Effector CD4-positive, alpha-beta T cell (primary cell): Measurements from ENCODE around the gene EIF4E3.

ENCODE experiments used
- DNase-seq: peaks from one replicate; pipeline ENCODE4 v3.0.0-alpha.2; 2020

EIF4E3 gene

DNA sequence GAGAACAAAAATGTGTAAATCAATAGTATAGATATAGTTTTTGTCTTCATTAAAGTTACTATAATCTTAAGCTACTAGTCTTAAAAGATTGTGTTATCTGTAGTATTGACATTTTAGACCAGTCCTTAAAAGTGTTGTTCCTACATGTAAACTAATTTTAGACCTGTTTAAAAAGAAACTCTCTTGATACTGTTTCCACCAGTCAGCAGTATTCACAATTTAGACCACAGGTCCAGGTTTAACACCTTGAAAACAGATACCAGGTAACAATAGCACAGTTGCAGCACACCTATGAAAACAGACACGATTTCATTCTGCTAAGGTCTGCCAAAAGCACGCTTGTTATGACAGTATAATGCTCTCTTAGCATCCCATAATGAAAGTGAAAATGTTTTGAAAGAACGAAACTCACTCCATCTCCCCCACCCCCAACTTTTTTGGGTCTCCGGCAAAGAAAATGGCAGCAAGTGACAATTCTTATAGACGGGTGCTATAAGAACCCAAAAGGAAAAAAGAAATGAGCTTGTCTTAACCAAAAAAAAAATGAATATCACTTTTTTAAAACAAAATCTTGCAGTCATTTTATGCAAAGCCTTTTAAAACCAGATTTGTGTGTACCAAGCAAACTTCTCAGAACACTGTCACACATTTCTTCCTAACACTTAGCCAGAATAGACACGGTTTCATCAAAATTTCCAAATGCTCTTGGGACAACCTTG, 1.6 kb downstream of the EIF4E3 start:
- no peak for DNase-seq

DNA sequence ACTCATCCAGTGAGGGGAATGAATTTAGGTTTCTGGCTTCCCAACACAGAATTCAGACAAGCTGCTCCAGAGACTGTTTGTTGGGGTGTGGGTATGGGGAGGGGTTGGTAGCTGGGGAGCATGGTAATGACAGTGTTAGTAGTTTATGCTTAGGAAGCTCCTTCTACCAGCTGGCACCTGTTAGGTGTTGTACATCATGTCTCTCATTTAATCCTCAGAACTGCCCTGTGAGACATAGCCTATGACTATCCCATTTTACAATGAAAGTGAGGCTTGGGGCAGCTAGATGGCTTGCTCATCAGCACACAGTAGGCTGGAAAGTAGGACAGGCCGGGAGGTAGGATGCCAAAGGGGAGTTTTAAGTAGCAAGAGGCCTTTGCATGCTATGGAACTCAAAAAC, 2.5 kb downstream of the EIF4E3 start:
- DNase-seq: no peak

DNA sequence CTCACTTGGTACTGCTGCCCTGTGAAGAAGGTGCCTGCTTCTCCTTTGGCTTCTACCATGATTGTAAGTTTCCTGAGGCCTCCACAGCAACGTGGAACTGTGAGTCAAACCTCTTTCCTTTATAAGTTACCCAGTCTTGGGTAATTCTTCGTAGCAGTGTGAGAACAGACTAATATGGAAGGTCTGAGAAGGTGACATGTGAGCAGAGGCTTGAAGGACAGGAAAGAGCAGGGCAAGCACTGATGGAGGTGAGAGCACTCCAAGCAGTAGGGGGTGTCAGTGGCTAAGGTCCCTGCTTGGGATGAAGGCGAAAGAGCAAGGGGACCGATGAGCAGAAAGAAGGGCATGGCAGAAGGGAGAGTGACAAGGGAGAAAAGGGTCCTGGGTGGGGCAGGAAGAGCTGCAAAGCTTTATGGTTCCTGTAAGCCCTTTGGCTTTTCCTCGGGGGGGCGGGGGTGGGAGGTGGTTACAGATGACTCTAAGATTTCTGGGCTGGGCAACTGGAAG, 3.5 kb downstream of the EIF4E3 start:
- DNase-seq: no peak

DNA sequence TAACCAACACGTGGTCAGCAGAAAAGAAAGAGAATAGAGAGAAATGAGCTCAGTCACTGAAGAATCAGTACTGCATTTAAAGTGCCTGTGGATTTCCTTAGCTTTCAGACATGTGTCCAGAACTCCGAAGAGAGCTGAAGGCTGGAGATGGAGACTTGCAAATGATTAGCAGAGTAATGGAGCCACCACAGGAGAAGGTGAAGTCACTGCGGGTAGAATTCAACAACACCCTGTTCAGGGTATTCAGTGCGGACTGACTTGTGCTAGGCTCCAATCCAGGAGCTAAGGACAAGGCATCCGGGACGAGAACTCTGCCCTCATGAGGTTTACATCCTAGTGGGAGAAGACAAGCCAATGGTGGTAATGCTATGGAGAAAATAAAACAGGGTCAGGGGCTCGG, 4.2 kb downstream of the EIF4E3 start:
- DNase-seq: no peak

DNA sequence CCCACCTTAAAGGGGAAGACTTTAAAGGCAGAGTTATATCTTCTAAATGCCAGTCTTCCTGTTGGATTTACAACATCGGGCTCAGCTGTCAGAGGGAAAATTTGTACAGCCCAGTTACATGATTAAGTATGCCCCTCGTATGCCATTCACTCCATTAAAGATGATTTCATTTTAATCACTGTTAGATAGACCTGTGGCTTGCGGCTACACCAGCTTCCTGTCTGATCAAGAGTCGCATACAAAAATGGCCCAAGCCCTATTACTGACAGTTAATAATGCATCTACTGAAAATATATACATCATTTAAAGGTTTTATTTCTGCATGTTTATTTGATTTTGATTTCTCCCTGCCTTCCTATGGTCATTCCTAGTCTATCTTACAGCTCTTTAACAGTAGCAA, 7.1 kb downstream of the EIF4E3 start:
- DNase-seq: no peak

DNA sequence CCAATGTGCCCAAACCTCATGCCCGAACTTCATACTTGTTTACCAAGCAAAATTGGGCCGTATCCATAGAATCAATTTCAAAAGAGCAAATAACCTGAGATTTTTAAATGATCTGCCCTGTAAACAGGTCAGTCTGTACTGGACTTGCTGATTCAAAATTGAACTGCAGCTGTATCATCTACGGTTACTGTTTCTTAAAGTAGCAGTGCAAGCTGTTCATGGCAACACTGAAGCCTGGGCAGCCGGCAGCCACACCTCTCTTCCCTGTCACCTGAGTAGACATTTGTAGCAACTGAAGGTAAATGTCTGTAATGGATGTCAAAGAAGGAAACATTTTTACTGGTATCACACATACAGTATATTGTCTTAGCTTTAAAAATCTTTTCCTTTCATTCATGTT, 10.6 kb downstream of the EIF4E3 start:
- no peak for DNase-seq

DNA sequence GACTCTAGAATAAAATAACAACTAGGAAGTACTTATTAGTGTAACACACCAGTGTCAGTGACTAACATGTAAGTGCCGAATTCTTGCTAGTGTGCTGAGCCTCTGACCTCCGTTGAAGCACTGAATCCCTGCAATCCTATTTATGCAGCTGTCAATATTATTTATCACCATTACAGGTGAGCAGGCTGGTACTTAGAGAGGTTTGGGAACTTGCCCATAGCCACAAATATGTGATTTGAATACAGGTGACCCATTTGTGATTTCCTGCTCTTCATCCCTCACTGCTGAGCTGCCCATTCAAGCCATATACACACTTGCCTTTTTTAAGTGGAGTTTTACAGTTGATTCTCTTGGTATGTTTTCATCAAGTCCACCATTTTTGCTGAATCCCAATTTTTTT, 12.2 kb downstream of the EIF4E3 start:
- no peak for DNase-seq

DNA sequence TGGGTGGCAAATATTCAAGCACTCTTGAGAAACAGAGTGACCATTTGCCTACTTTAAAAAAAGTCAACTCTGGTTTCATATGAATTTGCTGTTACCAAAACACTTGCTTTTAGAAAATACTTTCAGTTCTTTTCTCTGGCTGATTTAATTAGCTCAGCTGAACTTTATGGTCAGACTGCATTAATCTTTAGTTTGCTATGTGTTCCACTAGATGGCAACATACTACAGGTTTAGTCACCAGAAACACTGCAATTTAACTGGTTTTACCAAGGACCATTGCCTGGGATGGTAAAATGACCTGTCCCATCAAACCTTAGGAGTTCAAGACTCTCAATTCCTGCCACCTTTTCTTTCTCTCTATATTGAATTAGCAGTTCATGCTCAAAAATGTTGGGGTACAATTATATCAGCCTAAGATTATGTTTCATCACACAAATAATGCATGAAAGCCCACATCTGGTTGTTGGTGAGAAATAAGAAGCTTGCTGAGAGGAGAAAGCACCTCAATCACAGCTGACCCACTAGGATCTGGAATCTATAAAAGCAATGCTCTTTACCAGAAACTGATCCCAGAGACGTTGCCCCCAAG, 14.2 kb downstream of the EIF4E3 start:
- DNase-seq: no peak

DNA sequence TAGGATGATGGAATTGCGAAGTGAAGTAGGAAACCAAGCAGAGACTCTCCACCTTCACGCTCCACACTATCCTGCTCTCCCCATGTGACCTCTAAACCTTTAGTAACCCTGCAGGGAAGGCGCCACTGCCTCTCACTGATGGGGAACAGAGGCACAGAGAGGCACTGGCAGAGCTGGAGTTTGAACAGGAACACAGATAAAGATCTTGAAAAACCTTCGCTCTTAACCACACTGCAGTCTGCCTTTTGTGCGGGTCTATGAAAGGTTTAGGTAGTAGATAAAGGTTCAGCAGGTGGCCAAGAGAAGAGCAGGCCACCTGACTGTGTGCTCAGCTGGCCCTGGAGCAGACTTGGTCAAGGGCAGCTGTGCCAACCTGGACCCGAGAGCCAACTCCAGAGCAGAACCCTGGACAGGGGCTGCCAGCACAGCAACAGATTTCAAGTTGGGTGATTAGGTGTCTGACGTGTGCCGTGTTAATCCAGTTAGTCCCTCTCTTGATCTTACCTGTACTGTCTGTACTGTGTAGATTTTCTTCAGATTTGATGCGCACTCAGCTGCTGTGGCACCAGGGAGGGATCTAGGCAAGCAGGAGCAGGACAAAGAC, 15.2 kb downstream of the EIF4E3 start:
- no peak for DNase-seq

DNA sequence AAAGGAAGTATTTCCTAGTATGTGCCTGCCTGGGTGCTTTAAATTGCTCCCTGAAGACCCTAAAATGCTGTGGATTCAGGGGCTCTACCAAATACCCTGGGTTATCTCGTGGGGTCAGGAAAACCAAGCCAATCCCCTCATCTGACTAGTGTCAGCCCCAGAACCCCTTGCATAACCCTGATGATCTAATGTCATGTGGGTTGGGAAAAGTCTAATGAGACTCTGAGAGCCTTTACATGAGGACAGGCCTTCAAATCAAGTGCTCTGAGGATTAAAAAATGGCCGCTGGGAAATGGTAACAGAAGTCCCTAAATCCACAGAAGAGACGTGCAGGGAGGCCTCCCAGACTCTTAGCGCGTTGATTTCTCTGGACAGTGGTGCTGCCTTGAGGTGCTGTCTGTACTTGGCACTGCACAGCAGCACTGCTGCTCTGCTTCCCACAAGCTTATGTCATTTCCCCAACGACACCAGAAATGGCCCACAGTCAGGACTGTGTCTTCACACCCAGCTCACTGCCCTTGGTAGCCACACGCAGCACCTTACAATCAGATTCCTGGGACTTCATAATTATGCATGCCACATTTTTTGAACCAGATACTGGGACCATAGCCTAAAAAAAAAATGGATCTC, 16.6 kb downstream of the EIF4E3 start:
- DNase-seq: no peak

DNA sequence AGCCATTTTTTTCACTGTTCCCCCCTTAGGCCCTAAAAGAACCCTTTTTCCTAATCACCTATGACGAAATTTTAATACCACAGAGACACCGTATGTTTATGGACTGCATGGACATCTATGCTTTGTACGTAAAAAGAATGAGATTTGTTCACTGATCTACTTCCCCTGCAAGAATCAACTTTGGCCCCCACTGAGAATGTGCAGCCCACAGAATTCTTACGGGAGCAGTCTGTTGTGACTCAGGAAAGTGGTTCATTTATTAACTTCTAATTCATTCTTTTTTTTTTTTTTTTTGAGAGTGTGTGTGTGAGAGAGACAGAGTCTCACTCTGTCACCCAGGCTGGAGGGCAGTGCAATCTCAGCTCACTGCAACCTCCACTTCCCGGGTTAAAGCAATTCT, 17.6 kb downstream of the EIF4E3 start:
- DNase-seq: no peak

DNA sequence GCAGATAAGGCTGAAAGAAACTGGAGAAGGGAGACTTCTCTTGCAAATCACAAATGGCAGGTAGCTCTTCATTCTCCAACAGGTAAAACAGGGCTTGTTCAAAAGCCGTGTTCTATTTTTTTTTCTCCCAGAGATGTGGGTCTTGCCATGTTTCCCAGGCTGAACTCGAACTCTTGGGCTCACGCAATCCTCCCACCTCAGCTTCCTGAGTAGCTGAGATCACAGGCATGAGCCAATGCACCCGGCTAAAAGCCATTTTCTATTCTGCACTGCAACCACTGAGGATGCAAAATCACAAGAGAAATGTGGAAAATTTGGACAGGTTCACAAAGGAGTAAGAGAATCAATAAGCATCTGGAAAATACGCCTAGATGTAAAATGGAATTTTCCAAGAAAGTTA, 19.5 kb downstream of the EIF4E3 start:
- DNase-seq: no peak

DNA sequence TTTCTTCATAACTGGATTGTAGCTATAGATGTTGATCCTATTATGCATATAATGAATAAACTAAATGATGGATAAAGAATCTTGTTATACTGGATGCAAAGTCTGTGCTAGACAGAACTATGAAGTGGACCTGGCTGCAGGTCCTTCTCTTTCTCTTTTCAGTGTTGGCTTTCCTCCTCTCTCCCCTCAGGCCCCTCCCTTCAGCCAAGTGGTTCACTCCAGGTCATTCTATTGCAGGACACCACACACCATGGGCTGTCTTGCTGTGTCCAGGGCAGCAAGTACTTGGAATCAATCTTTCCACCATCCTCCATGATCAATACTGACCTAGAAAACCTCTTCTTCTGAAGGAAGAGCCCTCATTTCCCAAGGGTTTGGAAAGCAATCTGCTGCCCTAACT, 20.3 kb downstream of the EIF4E3 start:
- DNase-seq: no peak

DNA sequence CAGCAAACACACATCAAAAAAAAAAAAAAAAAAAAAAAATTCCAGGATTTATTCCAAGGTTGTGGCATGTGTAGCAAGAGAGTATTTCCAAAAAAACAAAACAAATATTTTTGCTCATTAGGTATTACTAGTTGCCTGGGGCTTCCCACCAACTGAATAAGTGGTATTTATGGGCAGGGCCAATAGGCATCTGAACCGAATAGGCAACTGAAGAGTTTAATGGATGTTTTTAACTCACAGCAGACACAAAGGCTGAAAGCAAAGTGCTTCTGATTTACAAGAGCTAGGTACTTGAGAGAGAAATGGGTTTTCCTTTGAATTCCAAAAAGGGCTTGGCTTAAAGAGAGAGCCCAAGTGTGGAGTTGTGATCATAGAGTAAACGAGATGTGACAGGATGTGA, 21.4 kb downstream of the EIF4E3 start:
- no peak for DNase-seq

DNA sequence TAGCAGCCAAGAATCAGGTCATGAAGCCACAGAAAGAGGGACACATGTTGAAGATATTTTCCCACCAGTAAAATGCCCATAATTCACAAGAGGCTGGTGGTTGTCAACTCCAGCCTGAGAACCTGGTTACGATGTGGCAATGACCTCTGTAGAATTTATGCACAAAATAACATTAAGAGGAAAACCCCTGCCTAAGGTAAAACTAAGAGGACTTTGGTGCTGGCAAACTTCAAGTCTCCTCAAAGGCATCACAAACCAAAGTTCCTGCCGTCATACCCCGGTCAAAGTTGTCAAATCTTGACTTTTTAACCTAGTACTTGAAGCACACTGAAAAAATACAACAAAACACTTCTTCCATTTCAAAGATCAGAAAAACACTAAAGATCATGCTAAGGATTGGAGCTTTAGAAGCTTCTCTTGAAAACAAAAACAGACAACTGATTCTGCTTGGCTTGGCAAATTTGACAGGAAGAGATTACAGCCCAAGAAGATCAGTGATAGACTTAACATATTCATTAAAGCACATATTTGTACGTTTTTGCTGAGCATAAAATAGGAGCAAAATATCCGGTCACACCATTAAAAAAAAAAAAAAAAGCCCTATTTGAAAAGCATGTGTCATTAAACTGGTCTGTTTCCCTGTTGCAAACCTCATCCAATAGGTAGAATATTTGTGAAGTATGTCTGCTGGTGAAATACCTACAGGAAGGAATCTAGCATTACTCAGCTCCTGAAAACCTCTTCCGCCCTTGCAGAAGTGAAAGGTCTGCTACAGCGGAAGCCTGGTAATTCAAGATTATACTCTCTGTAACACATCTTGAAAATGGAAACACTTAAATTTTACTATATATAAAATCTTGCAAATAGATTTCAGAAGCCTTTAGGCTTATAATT, 22.8 kb downstream of the EIF4E3 start:
- DNase-seq: peak; percentile 20

DNA sequence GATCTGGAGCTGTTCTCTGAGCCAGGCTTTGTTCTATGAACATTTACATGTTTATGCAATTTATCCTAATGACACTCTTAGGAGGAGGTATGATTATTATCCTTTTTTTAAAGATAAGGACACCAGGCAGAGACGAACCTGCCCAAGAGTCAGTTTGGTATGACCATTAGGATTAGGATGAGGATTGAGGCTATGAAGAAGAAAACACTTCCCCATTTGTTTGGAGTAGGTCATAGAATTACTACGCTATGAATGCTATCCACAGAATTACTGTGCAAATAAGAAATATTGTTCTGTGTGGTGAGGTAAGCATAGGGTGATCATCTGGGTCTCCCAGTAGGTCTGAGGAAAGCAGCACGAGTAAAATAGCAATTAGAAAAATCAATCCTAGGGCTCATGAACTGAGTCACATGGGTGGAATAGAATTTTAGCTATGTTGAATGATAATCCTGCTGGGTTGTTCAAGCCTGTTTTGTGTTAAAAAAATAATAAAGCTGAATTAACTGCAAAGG, 23.9 kb downstream of the EIF4E3 start:
- DNase-seq: no peak

DNA sequence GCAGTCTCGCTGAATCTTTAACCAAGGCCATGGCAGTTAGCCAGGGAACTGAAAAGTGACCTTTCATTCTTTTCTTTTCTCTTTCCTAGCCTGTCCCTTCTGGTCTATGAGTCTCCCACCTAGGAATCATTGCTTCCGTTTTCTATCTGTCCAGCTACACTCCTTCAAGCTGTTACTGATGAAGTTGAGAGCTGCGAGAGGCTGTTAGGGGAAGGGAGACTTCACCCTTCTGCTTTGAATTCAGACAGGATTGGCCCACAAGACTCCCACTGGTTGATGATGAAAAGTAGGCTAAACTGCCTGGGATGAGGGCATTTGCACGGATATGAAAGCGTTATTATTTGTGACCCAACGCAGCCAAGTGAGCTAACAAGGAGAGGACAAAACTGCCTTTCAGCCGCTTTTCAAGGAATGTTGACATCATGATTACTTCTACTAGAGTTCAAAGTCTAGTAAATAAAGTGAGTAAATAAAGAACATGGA, 30.2 kb downstream of the EIF4E3 start:
- DNase-seq: no peak

DNA sequence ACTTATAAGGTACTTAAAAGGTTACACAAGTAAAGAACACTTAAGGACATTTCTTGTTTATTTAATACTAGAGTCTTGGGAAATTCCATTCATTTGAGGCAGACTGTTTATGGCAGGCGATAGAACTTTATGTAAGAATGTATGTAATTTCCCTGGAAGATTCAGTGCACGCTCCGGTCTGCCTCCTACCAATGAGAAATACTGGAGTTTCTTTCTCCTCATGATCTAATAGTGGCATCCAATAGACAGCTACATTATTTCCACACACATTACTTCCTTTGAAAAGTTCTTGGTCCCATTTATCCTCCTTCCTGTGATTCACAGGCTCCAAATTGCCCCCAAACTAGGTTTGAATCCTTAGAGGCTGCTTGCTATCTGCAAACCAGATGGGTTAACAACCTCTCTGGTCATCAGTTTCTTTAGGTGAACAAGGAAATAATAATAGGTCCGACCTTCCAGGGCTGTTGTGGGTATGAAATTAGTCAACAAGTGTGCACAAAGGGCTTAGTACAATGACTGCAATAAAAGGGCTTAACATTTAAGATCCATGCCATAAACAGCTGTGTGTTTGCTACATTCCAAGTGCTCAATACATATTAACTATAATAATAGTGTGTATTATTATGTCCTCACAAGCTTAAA, 30.7 kb downstream of the EIF4E3 start:
- DNase-seq: no peak

DNA sequence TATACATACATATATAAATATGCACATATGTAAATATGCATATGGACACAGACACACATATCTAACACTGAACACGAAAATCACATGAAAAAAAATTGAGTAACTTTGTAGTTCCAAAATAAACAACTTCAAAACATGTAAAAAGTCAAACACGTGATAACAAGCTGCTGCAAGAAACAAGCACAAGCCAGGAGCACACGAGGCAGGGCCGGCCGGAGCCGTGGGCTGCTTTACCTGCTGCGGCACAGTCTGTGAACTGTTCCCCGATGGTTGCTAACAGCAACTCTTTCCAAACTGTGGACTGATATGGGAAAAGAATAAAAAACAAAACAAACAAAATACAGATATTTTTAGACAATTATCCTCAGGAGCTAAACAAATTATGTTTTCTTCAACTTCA, 31.6 kb downstream of the EIF4E3 start:
- DNase-seq: no peak

DNA sequence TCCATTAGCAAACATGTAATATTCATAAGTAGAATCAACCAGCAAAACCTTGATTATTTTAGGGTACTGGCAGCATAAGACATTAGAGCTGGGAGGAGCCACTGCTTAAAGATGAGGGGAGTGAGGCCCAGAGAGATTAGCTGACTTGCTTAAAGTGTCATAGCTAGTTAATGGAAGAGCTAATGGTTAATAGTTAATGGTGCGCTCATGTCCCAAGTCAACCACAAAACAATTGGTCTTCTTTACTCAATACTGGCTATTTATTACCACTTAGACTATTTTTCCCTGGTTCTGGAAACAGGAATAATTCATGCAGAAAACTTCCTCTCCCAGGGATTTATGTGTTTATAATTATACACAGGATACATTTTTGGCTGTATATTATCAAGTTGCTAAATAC, 33.1 kb downstream of the EIF4E3 start:
- DNase-seq: no peak

DNA sequence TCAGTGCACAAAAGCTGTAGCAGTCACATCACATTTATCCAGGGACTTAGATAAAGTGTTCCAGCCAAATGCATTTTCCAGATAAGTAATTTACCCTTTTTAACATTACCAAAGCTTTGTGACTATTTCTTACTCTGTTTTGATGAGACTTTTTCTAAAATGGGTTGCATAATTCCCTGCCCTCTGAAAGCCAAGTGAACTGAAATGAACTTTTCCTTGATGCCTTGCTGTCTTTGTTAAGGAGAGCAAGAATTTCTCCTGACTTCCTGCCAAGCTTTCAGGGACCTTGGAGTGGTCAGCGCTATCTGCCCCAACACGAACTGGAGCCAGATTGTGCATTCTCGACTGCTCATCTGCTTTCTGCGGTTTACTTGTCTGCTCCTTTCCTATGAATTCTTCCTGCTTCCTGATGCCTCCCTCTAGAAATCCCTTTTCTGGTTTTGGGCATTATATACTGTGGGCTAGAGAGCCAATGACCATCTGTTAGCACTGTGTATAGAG, 34.8 kb downstream of the EIF4E3 start:
- DNase-seq: no peak

DNA sequence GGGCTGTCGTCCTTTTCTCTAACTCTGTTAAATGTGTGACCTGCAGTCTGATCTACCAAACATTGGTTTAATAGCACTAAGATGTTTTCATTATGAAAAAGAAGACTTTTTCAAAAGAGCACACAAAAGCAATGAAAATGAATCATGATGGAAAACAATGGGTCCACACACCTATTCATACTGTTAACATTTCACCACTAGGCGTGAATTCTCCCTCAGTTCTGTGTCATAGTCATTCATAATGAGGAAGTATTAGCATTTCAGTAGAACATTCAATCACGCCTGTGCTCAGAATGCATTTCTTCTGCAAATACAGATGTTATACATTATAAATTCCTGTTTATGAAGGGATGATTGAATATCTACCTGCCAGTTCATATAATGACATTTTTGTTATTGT, 35.9 kb downstream of the EIF4E3 start:
- no peak for DNase-seq
